HCT116 (cell line): Measurements from ENCODE around the gene LCAT. TPM values are rescaled to one million over a fixed set of nuclear protein-coding genes. Genes with fewer than 3 reads are reported as not detected.
"Not testable (repeated sequence)": the region's sequence is repeated elsewhere in the genome, so short reads cannot be mapped to it uniquely, and the experiment has no call there.

Experiments used
- ATAC-seq: fragments of 200-7000 bp; cut with Tn5 transposase; 2 replicates; pipeline ENCODE4 v1.9.1; 2020; ENCODE audit warnings: mild to moderate bottlenecking, moderate library complexity
- BruUV-seq: library from RNA; stranded (reverse); fragments of 400-500 nt; replicated peaks from 2 replicates; lab custom pipeline; 2021; lab: Mats Ljungman, UMichigan
- CTCF ChIA-PET: fragments of 300-600 bp; sonication (Branson Sonifier 250); formaldehyde crosslinking; loops from one replicate; lab custom pipeline; 2021; ENCODE audit warnings: antibody characterized with exemption; lab: Charles Lee
- POLR2A ChIA-PET: fragments of 300-600, 350-600 bp; sonication (Branson Sonifier 250); formaldehyde crosslinking; loops from one replicate; lab custom pipeline; 2021; ENCODE audit warnings: antibody characterized with exemption; lab: Charles Lee
- RAD21 ChIA-PET, 2 experiments: fragments of 300-600 bp; sonication (Branson Sonifier 250); formaldehyde crosslinking; loops; one replicate each; lab custom pipeline; 2023; ENCODE audit warnings: low total read pairs in 2 of 2; ENCODE audit not compliant: uncharacterized antibody in 2 of 2, unreplicated experiment in 2 of 2, low non-redundant PET in 1 of 2; lab: Charles Lee
- DNase-seq: peaks from one replicate; pipeline ENCODE4 v3.0.0-alpha.2; 2010; ENCODE audit warnings: low read depth, low spot score
- H2AFZ ChIP-seq: fragments of 200-600 bp; shearing (Covaris generic), sonication (generic); 2 replicates; pipeline ENCODE4 v1.6.1; 2017; ENCODE audit warnings: low read depth, mixed run types, mixed read lengths, antibody characterized with exemption, low read length; ENCODE audit not compliant: poor library complexity, severe bottlenecking
- H3K27ac ChIP-seq: 2 replicates; pipeline ENCODE4 v1.5.1; 2012; ENCODE audit warnings: low read depth, low read length
- H3K27me3 ChIP-seq: fragments of 200-600 bp; sonication (generic); 2 replicates; pipeline ENCODE4 v1.6.1; 2016; ENCODE audit warnings: mixed run types, low read length, mixed read lengths; ENCODE audit not compliant: insufficient read depth
- H3K36me3 ChIP-seq, 2 experiments: fragments of 200-500 bp in 1 of 2; fragments of 200-600 bp in 1 of 2; sonication (Bioruptor generic) in 1 of 2; sonication (generic) in 1 of 2; 2 replicates each; pipeline versions ENCODE4 v1.5.1 to v1.6.1; 2014 to 2016; ENCODE audit warnings: low read length in 2 of 2, inconsistent platforms in 1 of 2, mixed read lengths in 1 of 2, mixed run types in 1 of 2; ENCODE audit not compliant: insufficient read depth in 2 of 2, control insufficient read depth in 1 of 2
- H3K4me1 ChIP-seq, 2 experiments: fragments of 200-600 bp in 1 of 2; sonication (generic) in 1 of 2; 2 replicates each; pipeline versions ENCODE4 v1.5.1 to v1.6.1; 2012 to 2017; ENCODE audit warnings: low read length in 2 of 2, inconsistent platforms in 1 of 2, mild to moderate bottlenecking in 1 of 2, mixed read lengths in 1 of 2, mixed run types in 1 of 2, moderate library complexity in 1 of 2; ENCODE audit not compliant: insufficient read depth in 2 of 2, control insufficient read depth in 1 of 2
- H3K4me2 ChIP-seq: fragments of 200-600 bp; sonication (generic); 2 replicates; pipeline ENCODE4 v1.6.1; 2017; ENCODE audit warnings: mixed run types, low read length, mixed read lengths
- H3K4me3 ChIP-seq, 2 experiments: fragments of 200-600 bp in 1 of 2; sonication (generic) in 1 of 2; replicated peaks in 1 of 2; 2 replicates each; pipeline ENCODE4 v1.5.1; 2011 to 2016; ENCODE audit warnings: low read length in 2 of 2, control low read depth in 1 of 2, low read depth in 1 of 2, mild to moderate bottlenecking in 1 of 2, mixed read lengths in 1 of 2, mixed run types in 1 of 2
- H3K79me2 ChIP-seq: fragments of 200-600 bp; sonication (generic); 2 replicates; pipeline ENCODE4 v1.6.1; 2017; ENCODE audit warnings: mild to moderate bottlenecking, mixed run types, low read length, moderate library complexity, mixed read lengths; ENCODE audit not compliant: insufficient read depth
- H3K9ac ChIP-seq: fragments of 200-600 bp; sonication (generic); 2 replicates; pipeline ENCODE4 v1.6.1; 2016; ENCODE audit warnings: low read length, mixed read lengths
- H3K9me2 ChIP-seq: fragments of 200-600 bp; sonication (generic), shearing (Covaris generic); 2 replicates; pipeline ENCODE4 v1.6.1; 2017; ENCODE audit warnings: mixed run types, mild to moderate bottlenecking, moderate library complexity; ENCODE audit not compliant: insufficient read depth
- H3K9me3 ChIP-seq, 2 experiments: fragments of 200-500 bp in 1 of 2; fragments of 200-600 bp in 1 of 2; sonication (Bioruptor generic) in 1 of 2; sonication (generic) in 1 of 2; 2 replicates each; pipeline ENCODE4 v1.6.1; 2014 to 2017; ENCODE audit warnings: low read length in 2 of 2, mixed read lengths in 2 of 2, inconsistent platforms in 1 of 2, low read depth in 1 of 2, mild to moderate bottlenecking in 1 of 2, mixed run types in 1 of 2, moderate library complexity in 1 of 2; ENCODE audit not compliant: control insufficient read depth in 1 of 2, insufficient read depth in 1 of 2
- H4K20me1 ChIP-seq: fragments of 200-600 bp; sonication (generic), shearing (Covaris generic); 2 replicates; pipeline ENCODE4 v1.6.1; 2017; ENCODE audit warnings: mixed run types, mild to moderate bottlenecking, moderate library complexity; ENCODE audit not compliant: insufficient read depth
- POLR2AphosphoS5 ChIP-seq: IDR thresholded peaks from 2 replicates; pipeline ENCODE4 v1.6.1; 2011; ENCODE audit warnings: mild to moderate bottlenecking, low read depth, low read length, moderate library complexity
- YY1 ChIP-seq: IDR thresholded peaks from 2 replicates; pipeline ENCODE4 v1.6.1; 2011; ENCODE audit warnings: low read length, low read depth, moderate library complexity, mild to moderate bottlenecking; ENCODE audit not compliant: insufficient replicate concordance; ENCODE audit errors: extremely low read depth
- intact Hi-C: fragments of 100-400 bp; cut with micrococcal nuclease; formaldehyde crosslinking; loops from 2 replicates; pipeline ENCODE4 v1.10.0; 2022
- total RNA-seq: library from RNA; stranded (reverse); gene quantifications from one replicate; pipeline ENCODE4 v1.2.1, GENCODE V29; 2021; ENCODE audit not compliant: unreplicated experiment

The LCAT gene
- total RNA-seq, 1 experiment from 2014 or later: 17.6 TPM

GRCh38 chr16:67937713-67938112 is 6.2 kb downstream of the LCAT start:
- RAD21 ChIA-PET: interaction anchor here in 1 of 2 experiments (0.7 kb wide), 1 partner anchor 58 kb away, joined by 4 read pairs; no protein-coding TSS in a partner anchor
- H4K20me1 ChIP-seq, DNase-seq, H3K9me2 ChIP-seq, H2AFZ ChIP-seq, H3K27me3 ChIP-seq, H3K9me3 ChIP-seq, POLR2A ChIA-PET, H3K4me3 ChIP-seq, BruUV-seq, H3K9ac ChIP-seq, ATAC-seq: not testable (repeated sequence)
- Histone ChIP-seq H3K27ac (peak overlapping the region; percentile 83; the same call in 1 of the 2 replicates), H3K79me2 (peaks cover 33% of the 10 kb centered on the region), H3K36me3 (peaks cover 0 to 14% of the 10 kb centered on the region in 2 experiments; a peak in 1 of 4 replicates), H3K4me1 (peaks cover 3 to 42% of the 10 kb centered on the region in 2 experiments; a peak in 3 of 4 replicates), H3K4me2 (peak overlapping the region; percentile 98)
- intact Hi-C loops: loop anchor here (5.0 to 10.0 kb wide), 2 partner anchors 120 to 413 kb away; partner anchors contain the start of gene RIPOR1
- CTCF ChIA-PET: interaction anchor here (1.4 kb wide), 1 partner anchor 103 kb away, joined by 3 read pairs; no protein-coding TSS in a partner anchor

DNA sequence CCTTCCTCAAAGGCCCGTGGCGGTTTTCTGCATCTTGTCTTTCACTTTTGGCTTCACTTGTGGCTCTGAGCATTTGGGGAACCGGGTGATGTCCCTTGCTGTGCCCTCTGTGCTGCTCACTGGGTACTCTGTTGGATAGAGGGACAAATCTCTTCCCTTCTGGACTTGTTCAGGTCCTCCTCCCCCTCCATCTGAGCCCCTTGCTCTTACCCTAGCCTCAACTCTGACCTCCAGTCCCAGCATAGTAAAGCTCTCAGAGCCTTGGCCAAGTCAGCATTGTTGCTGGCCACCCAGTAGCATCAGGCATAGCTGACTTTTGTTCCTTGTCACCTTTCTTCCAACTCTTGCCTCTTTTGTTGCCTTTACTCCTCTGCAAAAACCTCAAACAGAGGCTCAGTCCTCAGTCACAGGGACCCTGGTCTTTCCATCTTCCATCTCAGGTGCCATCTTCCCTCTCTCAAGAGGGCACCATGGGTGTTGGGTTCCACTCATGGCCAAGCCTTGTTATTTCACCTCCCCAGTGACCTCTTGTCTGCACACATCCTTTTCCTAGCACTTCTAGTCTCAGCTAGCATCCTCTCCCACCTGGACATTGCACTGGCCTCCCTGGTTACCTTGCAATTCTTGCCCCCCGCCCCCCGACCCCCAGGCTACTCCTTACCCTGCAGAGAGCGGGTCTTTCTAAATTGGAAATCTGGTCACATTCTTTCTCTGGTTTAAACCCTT is 6.9 kb downstream of the LCAT start:
- Histone ChIP-seq H3K9me2 (no peaks in the 10 kb centered on the region), H3K27ac (peak overlapping the region; percentile 83), H3K9me3 (no peaks in the 10 kb centered on the region), H3K27me3 (no peaks in the 10 kb centered on the region), H3K4me2 (peak overlapping the region; percentile 98), H2AFZ (no peak overlapping the region), H4K20me1 (no peaks in the 10 kb centered on the region), H3K36me3 (peaks cover 0 to 8% of the 10 kb centered on the region in 2 experiments; a peak in 1 of 4 replicates), H3K4me3 (peak overlapping the region; percentile 70 to 82), H3K9ac (peak overlapping the region; percentile 85), H3K79me2 (peaks cover 33% of the 10 kb centered on the region), H3K4me1 (peaks cover 3 to 39% of the 10 kb centered on the region in 2 experiments; a peak in 3 of 4 replicates)
- intact Hi-C loops: loop anchor here (5.0 to 10.0 kb wide), 2 partner anchors 120 to 412 kb away; partner anchors contain the start of gene RIPOR1
- no TSS peak for BruUV-seq
- ATAC-seq (no peak), DNase-seq (no peak)
- ChIA-PET POLR2A (no interaction called here), RAD21 (no interaction called here), CTCF (interaction anchor here (1.4 kb wide), 1 partner anchor 104 kb away, joined by 3 read pairs; no protein-coding TSS in a partner anchor)
- TF ChIP-seq YY1: no peak
- TF ChIP-seq POLR2AphosphoS5: peak; percentile 31; the same call in 1 of the 2 replicates
